ENCODE results near the gene SH3RF2. TPM values are rescaled to one million over a fixed set of nuclear protein-coding genes. Genes with fewer than 3 reads are reported as not detected.

The SH3RF2 gene
- polyA plus RNA-seq, 1 experiment, result 0.45 TPM

DNA sequence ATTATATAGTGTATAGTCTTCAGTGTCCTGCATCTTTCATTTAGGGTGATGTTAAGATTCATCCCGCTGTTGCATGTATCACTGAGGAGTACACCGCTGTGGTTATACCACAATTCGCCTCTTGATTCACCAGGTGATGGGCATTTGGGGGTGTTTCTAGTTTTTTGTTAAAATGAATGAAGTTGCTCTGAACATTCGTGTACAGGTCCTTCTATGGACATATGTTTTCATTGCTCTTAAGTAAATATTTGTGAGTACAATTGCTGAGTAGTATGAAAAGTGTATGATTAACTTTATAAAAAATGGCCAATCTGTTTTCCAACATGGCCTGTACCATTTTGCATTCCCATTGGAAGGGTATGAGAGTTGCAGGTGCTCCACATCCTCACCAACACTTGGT, 107.3 kb downstream of the SH3RF2 start:
- DNase-seq (ENCODE audit: low read depth), result no peak
- H3K36me3 ChIP-seq (ENCODE audit: control insufficient read depth, insufficient read depth, low read length), result no peaks in the 10 kb centered on the region
- CTCF ChIA-PET, result no interaction called here
- no peaks in the 10 kb centered on the region for H3K27me3 ChIP-seq (ENCODE audit: control insufficient read depth, insufficient read depth, low read length)
- H3K4me3 ChIP-seq (ENCODE audit: low read depth, low read length), result no peak overlapping the region
- TF ChIP-seq, protein P1, sequence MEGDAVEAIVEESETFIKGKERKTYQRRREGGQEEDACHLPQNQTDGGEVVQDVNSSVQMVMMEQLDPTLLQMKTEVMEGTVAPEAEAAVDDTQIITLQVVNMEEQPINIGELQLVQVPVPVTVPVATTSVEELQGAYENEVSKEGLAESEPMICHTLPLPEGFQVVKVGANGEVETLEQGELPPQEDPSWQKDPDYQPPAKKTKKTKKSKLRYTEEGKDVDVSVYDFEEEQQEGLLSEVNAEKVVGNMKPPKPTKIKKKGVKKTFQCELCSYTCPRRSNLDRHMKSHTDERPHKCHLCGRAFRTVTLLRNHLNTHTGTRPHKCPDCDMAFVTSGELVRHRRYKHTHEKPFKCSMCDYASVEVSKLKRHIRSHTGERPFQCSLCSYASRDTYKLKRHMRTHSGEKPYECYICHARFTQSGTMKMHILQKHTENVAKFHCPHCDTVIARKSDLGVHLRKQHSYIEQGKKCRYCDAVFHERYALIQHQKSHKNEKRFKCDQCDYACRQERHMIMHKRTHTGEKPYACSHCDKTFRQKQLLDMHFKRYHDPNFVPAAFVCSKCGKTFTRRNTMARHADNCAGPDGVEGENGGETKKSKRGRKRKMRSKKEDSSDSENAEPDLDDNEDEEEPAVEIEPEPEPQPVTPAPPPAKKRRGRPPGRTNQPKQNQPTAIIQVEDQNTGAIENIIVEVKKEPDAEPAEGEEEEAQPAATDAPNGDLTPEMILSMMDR (IDR thresholded peaks at IDR 0.05; ENCODE audit: insufficient read depth, low read depth, low read length), result no peak
- POLR2A ChIA-PET, result no interaction called here

DNA sequence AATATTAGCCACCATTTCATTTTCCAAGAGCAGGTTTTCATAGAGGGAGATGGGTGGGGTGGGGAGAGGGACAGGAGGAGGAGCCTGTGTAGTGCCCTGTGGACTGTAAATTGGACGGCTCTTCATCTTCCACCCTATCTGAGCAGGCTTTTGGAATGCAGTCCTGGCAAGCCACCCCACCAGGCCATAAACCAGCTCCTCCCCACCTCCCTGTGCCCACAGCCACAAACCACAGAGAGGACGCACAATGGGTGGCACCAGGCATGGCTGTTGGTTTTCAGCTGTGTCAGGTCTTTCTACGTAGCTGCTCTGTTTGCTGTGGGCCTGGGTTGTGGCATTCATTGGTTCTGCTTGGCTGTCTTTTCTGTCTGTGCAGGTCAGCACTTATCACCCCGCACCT, 111.0 kb downstream of the SH3RF2 start:
- TF ChIP-seq, protein P1 (IDR thresholded peaks at IDR 0.05; ENCODE audit: insufficient read depth, low read depth, low read length), result no peak
- Histone ChIP-seq H3K4me3 (ENCODE audit: low read depth, low read length) (no peak overlapping the region), H3K27me3 (ENCODE audit: control insufficient read depth, insufficient read depth, low read length) (no peaks in the 10 kb centered on the region), H3K36me3 (ENCODE audit: control insufficient read depth, insufficient read depth, low read length) (no peaks in the 10 kb centered on the region)
- ChIA-PET CTCF (interaction anchor here (0.6 to 1.5 kb wide), 5 partner anchors 18 to 1851 kb away, joined by 3 to 4 read pairs (median 3); no protein-coding TSS in a partner anchor), POLR2A (no interaction called here)
- DNase-seq (ENCODE audit: low read depth), result no peak

DNA sequence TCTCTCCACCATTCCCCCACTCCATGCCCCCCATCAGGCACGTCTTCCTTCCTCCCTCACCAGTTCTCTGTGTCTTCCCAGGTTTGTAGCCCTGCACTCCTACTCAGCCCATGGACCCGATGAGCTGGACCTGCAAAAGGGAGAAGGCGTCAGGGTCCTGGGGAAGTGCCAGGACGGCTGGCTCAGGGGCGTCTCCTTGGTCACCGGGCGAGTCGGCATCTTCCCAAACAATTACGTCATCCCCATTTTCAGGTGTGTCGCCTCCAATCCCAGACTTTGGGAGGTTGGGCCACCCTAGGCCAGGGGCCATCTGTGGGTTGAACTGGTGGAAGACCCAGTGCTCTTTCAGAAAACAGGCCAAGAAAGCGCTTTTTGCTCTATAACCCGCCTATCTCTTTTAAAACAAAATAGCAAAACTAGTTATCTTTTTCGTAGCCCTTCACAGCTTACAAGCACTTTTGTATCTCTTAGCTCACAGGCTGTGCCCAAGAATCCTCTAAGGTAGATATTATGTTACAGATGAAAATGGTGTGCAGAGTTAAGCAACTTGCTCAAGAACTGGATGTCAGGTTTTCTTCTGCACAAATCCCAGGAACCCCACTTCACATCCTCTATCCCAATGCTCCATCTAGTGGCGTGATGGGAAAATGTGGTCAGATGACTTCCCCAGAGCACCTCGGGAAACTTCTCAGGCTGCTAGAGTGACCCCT, 112.8 kb downstream of the SH3RF2 start:
- POLR2A ChIA-PET, result no interaction called here

DNA sequence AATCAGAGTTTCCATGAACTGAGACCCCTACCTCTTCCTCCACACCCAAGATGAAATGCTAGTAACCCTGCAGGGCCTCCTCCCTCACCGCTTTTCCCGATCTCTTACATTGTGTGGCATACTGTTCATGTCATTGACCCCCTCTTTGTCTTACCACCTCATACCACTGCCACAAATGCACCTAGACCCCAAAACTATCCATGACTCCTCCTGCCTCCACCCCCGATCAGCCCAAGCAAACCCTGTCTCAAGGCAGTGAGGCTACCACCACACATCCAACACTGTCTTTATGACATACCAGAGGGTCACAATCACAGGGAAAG, 113.3 kb downstream of the SH3RF2 start:
- Histone ChIP-seq H3K27me3 (ENCODE audit: control insufficient read depth, insufficient read depth, low read length) (no peaks in the 10 kb centered on the region), H3K4me3 (ENCODE audit: low read depth, low read length) (no peak overlapping the region), H3K36me3 (ENCODE audit: control insufficient read depth, insufficient read depth, low read length) (no peaks in the 10 kb centered on the region)
- ChIA-PET CTCF (interaction anchor here (0.8 to 2.3 kb wide), 6 partner anchors 8 to 1846 kb away, joined by 3 to 8 read pairs (median 4); no protein-coding TSS in a partner anchor), POLR2A (no interaction called here)
- TF ChIP-seq, protein P1 (IDR thresholded peaks at IDR 0.05; ENCODE audit: insufficient read depth, low read depth, low read length), result no peak
- no peak for DNase-seq (ENCODE audit: low read depth)

More for the DNA sequence above, 112.8 kb downstream of the SH3RF2 start:
- TF ChIP-seq, protein P1 (IDR thresholded peaks at IDR 0.05; ENCODE audit: insufficient read depth, low read depth, low read length), result peak; percentile 79
- CTCF ChIA-PET, result interaction anchor here (0.8 to 2.3 kb wide), 8 partner anchors 8 to 1845 kb away, joined by 3 to 8 read pairs (median 4); no protein-coding TSS in a partner anchor
- no peaks in the 10 kb centered on the region for H3K36me3 ChIP-seq (ENCODE audit: control insufficient read depth, insufficient read depth, low read length)
- DNase-seq (ENCODE audit: low read depth), result peak; percentile 10
- no peak overlapping the region for H3K4me3 ChIP-seq (ENCODE audit: low read depth, low read length)
- H3K27me3 ChIP-seq (ENCODE audit: control insufficient read depth, insufficient read depth, low read length), result no peaks in the 10 kb centered on the region

DNA sequence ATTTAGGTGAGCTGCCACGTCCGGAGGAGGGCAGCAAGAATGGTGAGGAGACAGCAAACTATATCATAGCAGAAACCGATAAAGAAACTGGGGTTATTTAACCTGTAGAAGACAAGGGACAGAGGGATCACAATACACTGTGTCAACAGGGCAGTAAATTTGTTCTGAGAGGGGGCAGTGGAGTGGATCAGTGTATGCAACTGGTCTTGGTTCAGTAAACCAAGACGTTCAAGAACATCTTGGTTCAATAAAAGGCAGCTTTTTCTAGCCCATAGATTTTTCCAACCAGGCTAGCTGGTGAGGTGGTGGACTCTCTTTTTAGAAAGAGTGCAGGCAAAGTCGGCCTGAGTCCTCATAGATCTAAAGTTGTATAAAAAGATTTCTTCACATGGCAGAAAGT, 113.7 kb downstream of the SH3RF2 start:
- ChIA-PET POLR2A (no interaction called here), CTCF (interaction anchor here (0.8 to 2.3 kb wide), 6 partner anchors 9 to 1846 kb away, joined by 3 to 8 read pairs (median 3); no protein-coding TSS in a partner anchor)
- Histone ChIP-seq H3K27me3 (ENCODE audit: control insufficient read depth, insufficient read depth, low read length) (no peaks in the 10 kb centered on the region; the same call in 1 of the 2 replicates), H3K36me3 (ENCODE audit: control insufficient read depth, insufficient read depth, low read length) (no peaks in the 10 kb centered on the region), H3K4me3 (ENCODE audit: low read depth, low read length) (no peak overlapping the region)
- TF ChIP-seq, protein P1 (IDR thresholded peaks at IDR 0.05; ENCODE audit: insufficient read depth, low read depth, low read length), result no peak
- no peak for DNase-seq (ENCODE audit: low read depth)
